Heart right ventricle (tissue), 16 donors: Measurements from ENCODE around the gene ATG2B. TPM values are rescaled to one million over a fixed set of nuclear protein-coding genes. Genes with fewer than 3 reads are reported as not detected.

Experiments
- ATAC-seq, 8 donors: fragments of 200-7000 bp; cut with Tn5 transposase; one replicate each; pipeline ENCODE4 v1.9.1; 2020; ENCODE audit warnings: mild to moderate bottlenecking in 8 of 8, moderate library complexity in 8 of 8, moderate number of reproducible peaks in 1 of 8
- DNase-seq, 2 donors: peaks; one replicate each; pipeline ENCODE4 v3.0.0-alpha.2; 2020
- H3K27ac ChIP-seq, 10 donors: fragments of 200-600 bp; sonication (generic) in 2 of 10; one replicate each; pipeline versions ENCODE4 v1.5.0 to v1.8.0; 2020 to 2022; ENCODE audit warnings: mild to moderate bottlenecking in 3 of 10
- H3K27me3 ChIP-seq, 7 donors: fragments of 200-600 bp; one replicate each; pipeline ENCODE4 v1.8.0; 2021 to 2022; ENCODE audit warnings: mild to moderate bottlenecking in 2 of 7
- H3K36me3 ChIP-seq, 9 donors: fragments of 200-600 bp; sonication (generic) in 1 of 9; one replicate each; pipeline versions ENCODE4 v1.5.0 to v1.8.0; 2020 to 2022; ENCODE audit warnings: mild to moderate bottlenecking in 2 of 9
- H3K4me1 ChIP-seq, 9 donors: fragments of 200-600 bp; sonication (generic) in 1 of 9; one replicate each; pipeline versions ENCODE4 v1.5.0 to v1.8.0; 2020 to 2022; ENCODE audit warnings: mild to moderate bottlenecking in 4 of 9
- H3K4me3 ChIP-seq, 10 donors: fragments of 200-600 bp; sonication (generic) in 2 of 10; one replicate each; pipeline versions ENCODE4 v1.5.0 to v1.8.0; 2020 to 2022; ENCODE audit warnings: mild to moderate bottlenecking in 7 of 10, moderate library complexity in 2 of 10
- H3K9me3 ChIP-seq, 11 donors: fragments of 200-600 bp in 10 of 11; sonication (generic) in 2 of 11; one replicate each; pipeline versions ENCODE4 v1.5.0 to v1.8.0; 2013 to 2022; ENCODE audit warnings: mild to moderate bottlenecking in 2 of 11, control low read depth in 1 of 11, moderate library complexity in 1 of 11
- CTCF ChIP-seq, 9 donors: fragments of 200-600 bp; sonication (generic) in 2 of 9; IDR thresholded peaks; one replicate each; pipeline versions ENCODE4 v1.5.0 to v1.8.0; 2021 to 2022; ENCODE audit warnings: antibody characterized with exemption in 9 of 9, mild to moderate bottlenecking in 5 of 9, moderate library complexity in 1 of 9
- WGBS, 2 donors: extraction: QIAGEN DNeasy Blood & Tissue Kit; methylation state at CpG; one replicate each; pipeline ENCODE4 v1.1.7; 2013; ENCODE audit warnings: inconsistent platforms in 1 of 2; 5-methylcytosine and 5-hydroxymethylcytosine counted together
- intact Hi-C, 10 donors: fragments of 100-400 bp; cut with DNase I; formaldehyde crosslinking; loops; one replicate each; pipeline versions ENCODE4 v1.11.1 to v1.14.2; 2022
- polyA plus RNA-seq, 2 donors: library from polyadenylated mRNA; stranded (reverse); fragments of 200-250 nt; gene quantifications; one replicate each; pipeline ENCODE4 v1.2.3, GENCODE V29; 2013
- total RNA-seq, 10 donors: library from RNA; stranded (reverse); fragmentation: NEBNext Ultra II Directional in 3 of 10; extraction: Animal tissue kit (Norgen Biotek cat#: 25700) in 3 of 10; gene quantifications; one replicate each; pipeline versions ENCODE4 v1.2.1 to v1.2.4, GENCODE V29; 2021 to 2023
- donor health status: Arrhythmogenic right ventricular cardiomyopathy.
- donor health status: ischemic (EF 13 %, LVEDD 7.1; RV severe dilation, severe dysfunction).
- donor health status: healthy with polysubstance abuse.
- donor health status: DM: no; HTN: yes; CAD: no.
- donor health status: DM: no; HTN: no; CAD: no.
- donor health status: ischemic (EF 25% LVEDD 6.9; RV normal size, moderate dysfunction).
- donor health status: ischemic (EF 25% LVEDD 5.7; RV mildly dilated, moderate dysfunction).
- donor health status: healthy.
- donor health status: DM: yes; HTN: yes; CAD: no.
- donor health status: Ischemic cardiomyopathy.
- donor health status: ischemic (EF 35%, LVEDD 5.7; RV mildly dilated, moderate dysfunction).
- donor health status: nonischemic (EF 11% LVEDD 7.7; RV severe dilation, severe dysfunction).
- donor health status: DM: yes; HTN: yes; CAD: no.
- donor health status: PGD.
- donor health status: ischemic (EF 29% LVEDD 5.4; RV normal size, mild dysfunction).
- donor health status: nonischemic (EF 23%, LVEDD 6.1; RV moderate dilation, normal function).

Gene ATG2B
- total and polyA plus RNA-seq, 12 donors, result 2.4 to 20.2 (median 14.0) TPM

GRCh38 chr14:96324219-96324618 lies 38.9 kb downstream of the ATG2B start:
- WGBS, 2 donors, result 95 to 98% methylated on average over 7 of the region's 7 CpGs
- Histone ChIP-seq H3K27me3 (no peaks in the 10 kb centered on the region), H3K9me3 (no peaks in the 10 kb centered on the region), H3K4me3 (no peak overlapping the region), H3K36me3 (peaks cover 0 to 100% (median 38%) of the 10 kb centered on the region in 9 donors), H3K27ac (no peak overlapping the region), H3K4me1 (no peaks in the 10 kb centered on the region)
- no peak for TF ChIP-seq CTCF (IDR thresholded peaks at IDR 0.05)
- no peak for ATAC-seq
- no peak for DNase-seq
- intact Hi-C loops, result no loop called here

DNA sequence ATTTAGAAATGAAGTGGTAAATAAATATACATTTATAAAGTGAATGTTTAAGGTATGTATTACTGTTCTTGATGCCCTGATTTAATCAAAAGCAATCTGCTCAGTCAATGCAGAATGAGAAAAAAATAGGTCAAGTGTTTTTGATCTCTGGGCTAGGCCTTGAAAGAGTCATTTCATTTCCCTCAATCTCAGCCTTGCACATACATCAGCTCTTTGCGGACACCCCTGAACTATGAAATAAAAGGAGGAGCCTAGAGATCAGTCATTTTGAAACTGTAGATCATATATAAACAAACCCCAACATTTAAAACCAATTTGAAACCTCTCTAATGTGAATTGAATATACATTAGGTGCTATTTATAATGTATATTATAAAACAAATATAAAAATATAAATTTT lies 42.5 kb downstream of the ATG2B start:
- Histone ChIP-seq H3K36me3 (peaks cover 0 to 100% (median 46%) of the 10 kb centered on the region in 9 donors), H3K9me3 (no peaks in the 10 kb centered on the region), H3K4me1 (no peaks in the 10 kb centered on the region), H3K27me3 (no peaks in the 10 kb centered on the region), H3K27ac (no peak overlapping the region), H3K4me3 (no peak overlapping the region)
- intact Hi-C loops, result no loop called here
- no peak for TF ChIP-seq CTCF (IDR thresholded peaks at IDR 0.05)
- 95 to 97% methylated on average over 1 of the region's 1 CpG for WGBS, 2 donors
- DNase-seq (no peak), ATAC-seq (no peak)

DNA sequence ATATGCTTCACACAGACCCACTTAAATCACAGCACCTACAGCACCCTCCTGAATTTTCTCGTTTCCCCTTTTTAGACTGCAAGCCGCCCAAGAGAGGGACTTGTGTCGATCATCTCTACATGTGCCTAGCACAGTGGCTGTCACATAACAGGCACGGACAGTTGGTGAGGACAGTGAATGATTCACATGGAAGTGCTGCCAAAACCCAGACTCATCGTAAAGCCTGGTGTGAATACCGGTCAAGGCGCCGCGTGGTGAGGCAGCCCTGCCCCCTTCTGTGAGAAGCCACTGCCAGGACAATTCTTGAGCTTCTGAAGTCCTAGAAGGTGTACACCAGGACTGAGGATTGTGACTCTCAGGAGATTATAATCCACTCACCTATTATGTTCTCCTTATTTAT lies 44.3 kb downstream of the ATG2B start:
- H3K27me3 ChIP-seq, result no peaks in the 10 kb centered on the region
- no peak for TF ChIP-seq CTCF (IDR thresholded peaks at IDR 0.05)
- intact Hi-C loops, result loop anchor here in 2 of 10 donors (10.0 kb wide), 2 partner anchors 226 to 246 kb away; no protein-coding TSS in a partner anchor
- 91 to 93% methylated on average over 9 of the region's 9 CpGs for WGBS, 2 donors
- no peak overlapping the region for H3K4me3 ChIP-seq
- no peak overlapping the region for H3K27ac ChIP-seq
- no peaks in the 10 kb centered on the region for H3K4me1 ChIP-seq
- ATAC-seq (no peak), DNase-seq (no peak)
- H3K9me3 ChIP-seq, result no peaks in the 10 kb centered on the region
- peaks cover 0 to 100% (median 54%) of the 10 kb centered on the region in 9 donors for H3K36me3 ChIP-seq

- Histone ChIP-seq H3K4me1 (no peaks in the 10 kb centered on the region), H3K4me3 (no peak overlapping the region), H3K9me3 (no peaks in the 10 kb centered on the region), H3K27me3 (no peaks in the 10 kb centered on the region), H3K27ac (no peak overlapping the region), H3K36me3 (peaks cover 0 to 100% (median 45%) of the 10 kb centered on the region in 9 donors)
- ATAC-seq (no peak), DNase-seq (no peak)
- no peak for TF ChIP-seq CTCF (IDR thresholded peaks at IDR 0.05)
- 96 to 100% methylated on average over 3 of the region's 3 CpGs for WGBS, 2 donors
- intact Hi-C loops, result loop anchor here in 2 of 10 donors (10.0 kb wide), 2 partner anchors 229 to 249 kb away; no protein-coding TSS in a partner anchor
These were observed 47.1 kb downstream of the ATG2B start for GRCh38 chr14:96316087-96316486.
